RWPE2 (cell line): Measurements from ENCODE around the gene TICAM2.

Source experiments
- ATAC-seq: fragments of 200-7000 bp; cut with Tn5 transposase; 3 replicates; pipeline ENCODE4 v1.9.1; 2021; ENCODE audit warnings: low read depth
- DNase-seq: peaks from one replicate; pipeline ENCODE4 v3.0.0-alpha.2; 2020; ENCODE audit warnings: low spot score
- H3K27ac ChIP-seq: fragments of 450-650 bp; 2 replicates; pipeline ENCODE4 v1.5.1; 2017; ENCODE audit warnings: mild to moderate bottlenecking; ENCODE audit not compliant: poor library complexity, severe bottlenecking
- H3K27me3 ChIP-seq: fragments of 250-450 bp; sonication (Bioruptor Pico); 2 replicates; pipeline ENCODE4 v1.5.1; 2021; ENCODE audit warnings: mild to moderate bottlenecking, moderate library complexity; ENCODE audit not compliant: insufficient read depth, poor library complexity, severe bottlenecking
- H3K36me3 ChIP-seq: fragments of 250-450 bp; sonication (Bioruptor Pico); 2 replicates; pipeline ENCODE4 v1.5.1; 2020; ENCODE audit warnings: low read depth, mild to moderate bottlenecking, moderate library complexity
- H3K4me1 ChIP-seq: fragments of 250-450 bp; sonication (Bioruptor Pico); 2 replicates; pipeline ENCODE4 v1.5.1; 2021; ENCODE audit warnings: mild to moderate bottlenecking, moderate library complexity; ENCODE audit not compliant: insufficient read depth, poor library complexity, severe bottlenecking
- H3K4me3 ChIP-seq: fragments of 250-450 bp; sonication (Bioruptor Pico); 2 replicates; pipeline ENCODE4 v1.5.1; 2021; ENCODE audit warnings: mild to moderate bottlenecking, moderate library complexity; ENCODE audit not compliant: severe bottlenecking
- H3K9me3 ChIP-seq: fragments of 250-450 bp; sonication (Bioruptor Pico); 2 replicates; pipeline ENCODE4 v1.5.1; 2021; ENCODE audit warnings: mild to moderate bottlenecking, moderate library complexity; ENCODE audit not compliant: severe bottlenecking
- TF ChIP-seq, protein P1 (sequence below): fragments of 450-650 bp; IDR thresholded peaks from one replicate; pipeline ENCODE4 v1.5.1; 2017; ENCODE audit warnings: mild to moderate bottlenecking, moderate library complexity; ENCODE audit not compliant: poor library complexity, severe bottlenecking

The TICAM2 gene

DNA sequence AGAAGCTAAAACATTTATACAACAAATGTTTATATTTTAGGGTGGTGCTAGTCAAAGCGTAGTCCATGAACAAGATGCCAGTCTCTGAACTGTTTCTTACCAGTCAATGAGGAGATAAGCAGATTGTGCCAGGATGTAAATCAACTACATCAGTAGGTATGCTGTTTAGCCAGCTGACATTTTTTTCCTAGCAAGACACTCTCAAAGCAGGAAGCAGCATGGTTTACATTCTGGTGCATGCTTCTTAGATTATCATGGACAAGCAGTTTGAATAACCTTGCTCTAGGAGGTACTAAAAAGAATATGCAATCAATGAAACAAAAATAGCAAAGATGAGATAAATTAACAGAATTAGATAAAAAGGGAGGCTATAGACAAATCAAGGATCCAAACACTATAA lies 17.0 kb downstream of the TICAM2 start:
- TF ChIP-seq, protein P1, sequence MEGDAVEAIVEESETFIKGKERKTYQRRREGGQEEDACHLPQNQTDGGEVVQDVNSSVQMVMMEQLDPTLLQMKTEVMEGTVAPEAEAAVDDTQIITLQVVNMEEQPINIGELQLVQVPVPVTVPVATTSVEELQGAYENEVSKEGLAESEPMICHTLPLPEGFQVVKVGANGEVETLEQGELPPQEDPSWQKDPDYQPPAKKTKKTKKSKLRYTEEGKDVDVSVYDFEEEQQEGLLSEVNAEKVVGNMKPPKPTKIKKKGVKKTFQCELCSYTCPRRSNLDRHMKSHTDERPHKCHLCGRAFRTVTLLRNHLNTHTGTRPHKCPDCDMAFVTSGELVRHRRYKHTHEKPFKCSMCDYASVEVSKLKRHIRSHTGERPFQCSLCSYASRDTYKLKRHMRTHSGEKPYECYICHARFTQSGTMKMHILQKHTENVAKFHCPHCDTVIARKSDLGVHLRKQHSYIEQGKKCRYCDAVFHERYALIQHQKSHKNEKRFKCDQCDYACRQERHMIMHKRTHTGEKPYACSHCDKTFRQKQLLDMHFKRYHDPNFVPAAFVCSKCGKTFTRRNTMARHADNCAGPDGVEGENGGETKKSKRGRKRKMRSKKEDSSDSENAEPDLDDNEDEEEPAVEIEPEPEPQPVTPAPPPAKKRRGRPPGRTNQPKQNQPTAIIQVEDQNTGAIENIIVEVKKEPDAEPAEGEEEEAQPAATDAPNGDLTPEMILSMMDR: no peak
- Histone ChIP-seq H3K27me3 (no peaks in the 10 kb centered on the region), H3K36me3 (peaks cover 8% of the 10 kb centered on the region), H3K4me1 (peaks cover 7% of the 10 kb centered on the region), H3K4me3 (no peak overlapping the region), H3K27ac (no peak overlapping the region), H3K9me3 (no peaks in the 10 kb centered on the region)
- ATAC-seq (no peak), DNase-seq (no peak)

GRCh38 chr5:115584501-115584900 lies 17.8 kb downstream of the TICAM2 start:
- Histone ChIP-seq H3K36me3 (peaks cover 13% of the 10 kb centered on the region), H3K4me1 (peaks cover 15% of the 10 kb centered on the region), H3K27me3 (no peaks in the 10 kb centered on the region), H3K27ac (no peak overlapping the region), H3K4me3 (no peak overlapping the region), H3K9me3 (no peaks in the 10 kb centered on the region)
- no peak for ATAC-seq
- no peak for DNase-seq
- TF ChIP-seq, protein P1: no peak

DNA sequence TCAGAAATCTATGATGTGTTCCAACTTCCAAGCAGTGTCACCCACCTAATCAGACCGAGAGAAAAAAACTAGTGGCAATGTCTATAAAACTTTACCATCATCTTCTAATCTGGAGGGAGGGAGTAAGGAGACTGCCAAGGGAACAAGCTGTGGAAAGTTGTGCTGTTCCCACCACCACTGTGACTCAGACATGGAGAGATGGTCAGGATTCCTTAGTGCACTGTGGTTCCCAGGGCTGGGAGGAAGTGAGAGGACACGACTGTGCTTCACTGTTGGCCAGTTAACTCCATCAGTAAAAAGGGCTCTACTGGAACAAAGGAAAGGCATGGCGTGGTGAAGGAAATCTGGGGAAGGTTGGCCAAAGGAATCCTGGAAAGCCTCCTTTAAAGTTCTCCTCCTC lies 18.8 kb downstream of the TICAM2 start:
- H3K36me3 ChIP-seq: peaks cover 13% of the 10 kb centered on the region
- TF ChIP-seq, protein P1: no peak
- no peak overlapping the region for H3K4me3 ChIP-seq
- peaks cover 18% of the 10 kb centered on the region for H3K4me1 ChIP-seq
- no peak overlapping the region for H3K27ac ChIP-seq
- no peaks in the 10 kb centered on the region for H3K9me3 ChIP-seq
- H3K27me3 ChIP-seq: no peaks in the 10 kb centered on the region
- DNase-seq (no peak), ATAC-seq (peak; percentile 66)

DNA sequence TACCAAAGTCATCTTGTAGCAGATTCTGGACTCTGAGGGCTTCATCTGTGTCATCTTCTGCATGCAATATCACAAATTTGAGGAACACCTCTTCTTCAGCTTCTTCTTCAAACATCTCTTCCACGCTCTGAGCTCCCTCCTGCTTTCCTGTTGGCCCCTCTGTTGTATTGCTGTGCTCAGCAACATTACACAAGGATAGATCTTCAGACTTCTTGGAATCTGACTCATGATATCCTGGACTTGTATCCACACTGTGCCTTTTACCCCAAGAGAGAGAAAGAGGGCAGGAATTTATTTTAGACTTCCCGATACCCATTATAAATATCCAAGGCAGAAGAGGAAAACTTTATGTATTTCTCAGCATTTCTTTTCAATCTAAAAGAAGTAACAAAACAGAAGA lies 21.3 kb downstream of the TICAM2 start:
- peaks cover 13% of the 10 kb centered on the region for H3K36me3 ChIP-seq
- H3K9me3 ChIP-seq: no peaks in the 10 kb centered on the region
- H3K27ac ChIP-seq: no peak overlapping the region
- peaks cover 27% of the 10 kb centered on the region for H3K4me1 ChIP-seq
- ATAC-seq (no peak), DNase-seq (no peak)
- H3K4me3 ChIP-seq: no peak overlapping the region
- H3K27me3 ChIP-seq: no peaks in the 10 kb centered on the region
- TF ChIP-seq, protein P1: no peak

- no peak for DNase-seq
- TF ChIP-seq, protein P1: no peak
- H3K9me3 ChIP-seq: no peaks in the 10 kb centered on the region
- peak; percentile 69 for ATAC-seq
- H3K36me3 ChIP-seq: peaks cover 13% of the 10 kb centered on the region
- H3K4me1 ChIP-seq: peaks cover 34% of the 10 kb centered on the region
- H3K4me3 ChIP-seq: no peak overlapping the region
- no peak overlapping the region for H3K27ac ChIP-seq
- no peaks in the 10 kb centered on the region for H3K27me3 ChIP-seq
Observed at GRCh38 chr5:115579747-115580173, 22.5 kb downstream of the TICAM2 start.
